NCI-H146 (cell line): Measurements from ENCODE around the gene NAA80.

ENCODE experiments used
- DNase-seq: peaks from one replicate; lab custom pipeline; 2025; lab: John Stamatoyannopoulos, UW

The NAA80 gene

GRCh38 chr3:50327943-50328691 is 28.9 kb upstream of the NAA80 start, which contains the start of gene TUSC2:
Gene TUSC2, minus strand, starts transcription at chr3:50328223. Its CDS starts 124 bp downstream, at chr3:50328099.
- peak; percentile 96 for DNase-seq

GRCh38 chr3:50327129-50327528 is 27.9 kb upstream of the NAA80 start:
- DNase-seq, result no peak

- DNase-seq, result no peak
Observed at GRCh38 chr3:50326182-50326541, 27.0 kb upstream of the NAA80 start.

GRCh38 chr3:50325497-50326181 is 26.4 kb upstream of the NAA80 start:
- no peak for DNase-seq

GRCh38 chr3:50325113-50325480 is 25.9 kb upstream of the NAA80 start:
- DNase-seq, result no peak

GRCh38 chr3:50324351-50325112 is 25.3 kb upstream of the NAA80 start:
- DNase-seq, result peak; percentile 74

- no peak for DNase-seq
Observed at GRCh38 chr3:50323614-50324199, 24.5 kb upstream of the NAA80 start.

GRCh38 chr3:50323092-50323600 is 23.9 kb upstream of the NAA80 start:
- no peak for DNase-seq

GRCh38 chr3:50322386-50323091 is 23.3 kb upstream of the NAA80 start, which contains the start of gene HYAL2:
Gene HYAL2, minus strand, starts transcription at chr3:50322745. Its CDS starts 2,256 bp downstream, at chr3:50320489.
- DNase-seq, result no peak

GRCh38 chr3:50322115-50322385 is 22.8 kb upstream of the NAA80 start:
- no peak for DNase-seq

GRCh38 chr3:50321336-50322114 is 22.3 kb upstream of the NAA80 start:
- DNase-seq, result peak; percentile 78

- peak; percentile 72 for DNase-seq
Observed at GRCh38 chr3:50320853-50321335, 21.7 kb upstream of the NAA80 start.

- no peak for DNase-seq
Observed at GRCh38 chr3:50319894-50320625, 20.9 kb upstream of the NAA80 start.

GRCh38 chr3:50319181-50319893 is 20.1 kb upstream of the NAA80 start:
- no peak for DNase-seq

- no peak for DNase-seq
Observed at GRCh38 chr3:50318615-50319014, 19.4 kb upstream of the NAA80 start.

- no peak for DNase-seq
Observed at GRCh38 chr3:50318163-50318562, 19.0 kb upstream of the NAA80 start.

GRCh38 chr3:50317300-50317699 is 18.1 kb upstream of the NAA80 start:
- no peak for DNase-seq

- no peak for DNase-seq
Observed at GRCh38 chr3:50316657-50317242, 17.5 kb upstream of the NAA80 start.

- DNase-seq, result no peak
Observed at GRCh38 chr3:50314816-50315215, 15.6 kb upstream of the NAA80 start.
